GM21723 (cell line): Measurements from ENCODE around the gene NAPB.
A peak's percentile ranks its signal among the peaks of the same experiment; 100 is the strongest.

ENCODE experiments used
- ATAC-seq: cut with Tn5 transposase; IDR thresholded peaks from one replicate; pipeline ENCODE4 v1.9.1; 2021; ENCODE audit warnings: mild to moderate bottlenecking, moderate library complexity; ENCODE audit not compliant: unreplicated experiment

The NAPB gene

GRCh38 chr20:23369072-23369823 lies 52.0 kb downstream of the NAPB start:
- ATAC-seq = no peak

GRCh38 chr20:23368316-23369071 lies 52.8 kb downstream of the NAPB start:
- ATAC-seq = no peak

GRCh38 chr20:23367770-23368169 lies 53.5 kb downstream of the NAPB start:
- ATAC-seq = no peak

GRCh38 chr20:23366384-23366783 lies 54.9 kb downstream of the NAPB start:
- no peak for ATAC-seq

GRCh38 chr20:23365390-23366165 lies 55.7 kb downstream of the NAPB start:
- no peak for ATAC-seq

- no peak for ATAC-seq
Measured at GRCh38 chr20:23363257-23363649, 58.0 kb downstream of the NAPB start.

GRCh38 chr20:23362392-23363256 lies 58.7 kb downstream of the NAPB start:
- peak; percentile 18 for ATAC-seq

- ATAC-seq = peak; percentile 68
Measured at GRCh38 chr20:23361476-23362391, 59.6 kb downstream of the NAPB start, which contains the start of gene GZF1. Gene GZF1, plus strand, starts transcription at chr20:23362182. Its CDS starts 2,202 bp downstream, at chr20:23364384.

- ATAC-seq = no peak
Measured at GRCh38 chr20:23361119-23361475, 60.2 kb downstream of the NAPB start.

GRCh38 chr20:23360531-23360930 lies 60.8 kb downstream of the NAPB start:
- no peak for ATAC-seq

- ATAC-seq = no peak
Measured at GRCh38 chr20:23358923-23359593, 62.2 kb downstream of the NAPB start.

GRCh38 chr20:23358563-23358906 lies 62.8 kb downstream of the NAPB start:
- no peak for ATAC-seq

GRCh38 chr20:23357767-23358562 lies 63.3 kb downstream of the NAPB start:
- peak; percentile 72 for ATAC-seq

GRCh38 chr20:23356203-23356602 lies 65.1 kb downstream of the NAPB start:
- no peak for ATAC-seq

GRCh38 chr20:23350904-23351838 lies 70.1 kb downstream of the NAPB start:
- ATAC-seq = peak; percentile 32

- ATAC-seq = peak; percentile 85
Measured at GRCh38 chr20:23350196-23350903, 70.9 kb downstream of the NAPB start, which contains the start of gene NXT1. Gene NXT1, plus strand, starts transcription at chr20:23350791. Its CDS starts 3,251 bp downstream, at chr20:23354042.
